NCI-H2107 treated with DMSO at 0.1 percent for 48 hours (cell line): ENCODE results near the gene CYP4B1.
"Not testable (repeated sequence)": the region's sequence is repeated elsewhere in the genome, so short reads cannot be mapped to it uniquely, and the experiment has no call there.

Experiments used
- DNase-seq: peaks from one replicate; lab custom pipeline; 2025; ENCODE audit not compliant: unreplicated experiment; lab: John Stamatoyannopoulos, UW

Gene CYP4B1

GRCh38 chr1:46798810-46799209 lies at the start of gene CYP4B1:
Gene CYP4B1, plus strand, starts transcription at chr1:46799046. Its CDS starts 36 bp downstream, at chr1:46799082.
- DNase-seq, result no peak

DNA sequence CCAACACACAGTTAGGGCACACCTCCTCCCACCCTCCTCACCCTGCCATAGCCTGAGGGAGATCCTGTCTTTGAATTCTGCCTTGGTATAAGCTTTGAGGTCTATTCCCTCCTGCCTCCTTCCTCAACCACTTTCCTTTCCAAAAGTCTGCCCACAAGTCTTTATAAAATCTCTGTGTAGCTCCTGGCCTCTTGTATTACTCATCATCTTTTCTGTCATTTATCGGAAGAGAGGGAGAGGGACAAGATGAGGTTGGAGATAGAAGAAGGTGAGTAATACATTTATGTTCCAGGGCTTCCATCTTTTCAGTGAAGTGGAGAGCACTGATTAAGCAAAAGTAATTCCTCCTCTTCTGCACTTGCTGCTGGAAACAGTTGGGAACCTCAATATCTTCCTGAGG lies 49.4 kb upstream of the CYP4B1 start:
- DNase-seq, result no peak

- no peak for DNase-seq
These were observed 48.9 kb upstream of the CYP4B1 start for GRCh38 chr1:46749921-46750404.

GRCh38 chr1:46753985-46754384 lies 44.9 kb upstream of the CYP4B1 start:
- DNase-seq, result no peak

- not testable (repeated sequence) for DNase-seq
These were observed 44.1 kb upstream of the CYP4B1 start for GRCh38 chr1:46754707-46755106.

GRCh38 chr1:46755121-46755520 lies 43.7 kb upstream of the CYP4B1 start:
- DNase-seq, result no peak

- peak; percentile 97 for DNase-seq
These were observed 41.4 kb upstream of the CYP4B1 start for GRCh38 chr1:46757247-46757955.

DNA sequence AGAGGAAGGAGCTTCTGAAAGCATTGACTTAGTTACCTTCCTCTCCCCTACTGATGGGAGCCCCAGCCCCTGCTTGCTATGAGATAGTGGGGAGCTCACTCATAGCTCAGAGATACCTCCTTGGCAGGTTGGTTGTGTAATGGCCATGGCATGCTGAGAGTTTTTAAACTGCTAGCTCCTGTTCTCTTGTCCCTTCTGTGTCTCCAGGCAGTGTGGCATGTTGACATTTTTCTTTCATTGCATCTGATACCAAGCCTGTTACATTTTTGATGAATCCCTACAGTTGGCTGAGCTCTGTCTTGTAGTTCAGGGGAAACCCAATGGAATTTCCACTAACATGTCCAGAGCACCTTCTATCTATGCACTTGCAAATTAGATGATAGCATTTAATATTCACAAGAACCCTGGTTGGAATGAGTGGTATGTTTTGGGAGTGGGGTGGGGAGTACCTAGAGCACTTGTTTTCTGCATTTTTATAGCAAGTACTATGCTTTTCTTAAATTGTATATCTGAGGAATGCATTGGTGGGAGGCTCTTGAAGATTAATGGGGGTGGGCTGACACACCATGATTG lies 40.8 kb upstream of the CYP4B1 start:
- no peak for DNase-seq

DNA sequence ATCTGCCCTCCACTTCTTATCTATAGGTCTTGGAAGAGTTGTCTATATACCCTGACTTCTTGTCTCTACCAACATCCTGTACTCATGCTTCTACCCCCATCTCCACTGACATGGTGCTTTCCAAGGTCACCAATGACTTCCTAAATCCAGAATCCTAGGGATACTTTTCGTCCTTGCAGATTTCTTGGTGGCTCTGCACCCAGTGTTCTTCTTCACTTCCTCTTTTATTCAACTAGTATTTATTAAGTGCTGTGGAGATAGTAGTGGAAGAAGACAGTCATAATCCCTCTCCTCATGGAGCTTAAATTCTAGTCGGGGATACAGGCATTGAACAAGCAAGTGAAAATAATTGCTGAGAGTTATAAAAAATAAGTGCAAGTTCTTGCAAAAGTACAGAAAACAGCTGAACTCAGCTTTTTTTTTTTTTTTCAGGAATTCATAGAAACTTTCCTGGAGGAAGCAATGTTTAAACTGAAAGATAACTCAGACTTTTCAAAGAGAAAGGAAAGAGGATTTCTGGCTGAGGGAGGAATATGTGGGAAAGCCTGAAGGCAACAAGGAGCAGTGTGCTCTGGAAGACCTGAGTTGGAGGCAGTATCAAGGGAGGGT lies 38.2 kb upstream of the CYP4B1 start:
- DNase-seq, result no peak

- DNase-seq, result no peak
These were observed 37.1 kb upstream of the CYP4B1 start for GRCh38 chr1:46761740-46762139.

DNA sequence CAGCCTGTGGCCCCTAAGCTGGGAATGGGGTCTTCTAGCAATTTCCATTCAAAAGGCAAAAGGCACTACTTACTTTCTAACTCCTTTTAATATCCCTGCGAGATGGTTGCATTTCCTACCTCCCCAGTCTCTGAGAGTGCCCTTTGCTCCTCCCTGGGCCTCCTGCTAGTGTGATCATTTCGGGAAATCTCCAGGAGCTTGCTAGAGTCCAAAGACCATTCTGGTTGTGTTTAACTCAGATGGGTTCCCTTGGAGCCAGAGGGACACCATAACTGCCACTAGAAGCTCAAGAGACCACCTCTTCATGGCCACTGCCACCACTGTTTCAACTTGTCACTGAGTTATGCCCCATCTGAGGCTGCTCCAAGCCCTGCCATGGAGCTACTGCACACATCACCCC lies 34.4 kb upstream of the CYP4B1 start:
- no peak for DNase-seq

DNA sequence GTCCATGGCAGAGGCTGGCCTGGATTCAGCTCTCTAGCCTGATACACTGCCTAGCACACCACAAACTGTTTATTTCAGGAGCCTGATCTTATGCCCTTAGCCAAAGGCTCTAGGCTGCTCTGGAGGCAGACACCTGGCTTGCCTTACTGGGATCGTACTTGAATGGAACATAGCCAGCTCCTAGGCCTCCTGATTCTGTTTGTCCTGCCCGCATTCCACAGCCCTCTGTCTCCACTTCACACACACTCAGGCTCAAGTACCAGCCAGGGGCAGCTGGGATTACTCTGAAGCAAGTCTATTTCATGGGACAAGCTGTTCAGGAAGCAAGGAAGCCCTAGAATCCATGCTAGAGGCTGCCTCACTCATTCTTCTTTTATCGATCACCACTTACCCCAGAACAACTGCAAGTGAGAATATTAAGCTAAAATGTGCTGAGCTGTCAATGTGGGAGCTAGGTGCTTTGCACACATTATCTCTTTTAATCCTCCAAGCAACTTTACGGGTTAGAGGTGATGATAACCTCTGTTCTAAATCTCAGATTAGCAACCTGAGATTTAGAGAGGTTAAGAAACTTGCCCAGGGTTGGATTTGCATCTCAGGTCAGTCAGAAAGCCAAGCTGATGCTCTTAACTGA lies 31.1 kb upstream of the CYP4B1 start:
- peak; percentile 83 for DNase-seq

- no peak for DNase-seq
These were observed 30.4 kb upstream of the CYP4B1 start for GRCh38 chr1:46768445-46768844.

DNA sequence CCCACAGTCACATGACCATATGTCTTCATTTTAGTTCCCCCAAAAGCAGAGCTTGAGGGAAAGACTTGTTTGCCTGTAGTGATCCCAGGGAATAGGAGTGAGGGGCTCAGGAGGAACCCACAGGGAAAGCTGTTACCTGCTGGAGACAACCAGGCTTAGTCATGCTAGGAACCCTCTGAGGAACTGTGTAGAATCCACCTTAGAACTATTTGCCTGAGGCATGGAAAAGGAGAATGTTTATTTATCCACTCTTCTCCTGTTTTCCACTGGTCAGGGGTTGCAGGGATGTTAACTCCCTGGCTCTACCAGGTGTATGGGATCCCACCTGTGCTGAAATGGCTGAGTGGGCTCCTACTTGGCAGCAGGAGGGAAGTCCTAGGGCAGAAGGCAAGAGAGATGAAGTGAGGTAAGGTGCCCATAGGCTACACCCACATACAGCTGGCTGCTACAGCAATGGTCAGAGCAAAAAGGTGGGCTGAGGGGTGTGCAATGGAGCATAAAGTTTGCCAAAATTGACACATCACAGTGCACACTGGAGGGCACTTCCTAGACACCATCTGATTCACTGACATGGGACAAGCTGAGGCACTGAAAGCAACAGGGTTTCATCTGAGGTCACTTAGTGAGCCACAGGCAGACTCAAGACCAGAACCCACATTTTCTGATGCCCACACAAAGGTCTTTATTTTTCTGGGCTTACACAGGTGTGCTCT lies 29.7 kb upstream of the CYP4B1 start:
- no peak for DNase-seq

GRCh38 chr1:46770541-46770940 lies 28.3 kb upstream of the CYP4B1 start:
- DNase-seq, result no peak

- DNase-seq, result no peak
These were observed 26.3 kb upstream of the CYP4B1 start for GRCh38 chr1:46772571-46772970.

GRCh38 chr1:46774297-46774696 lies 24.5 kb upstream of the CYP4B1 start:
- no peak for DNase-seq

DNA sequence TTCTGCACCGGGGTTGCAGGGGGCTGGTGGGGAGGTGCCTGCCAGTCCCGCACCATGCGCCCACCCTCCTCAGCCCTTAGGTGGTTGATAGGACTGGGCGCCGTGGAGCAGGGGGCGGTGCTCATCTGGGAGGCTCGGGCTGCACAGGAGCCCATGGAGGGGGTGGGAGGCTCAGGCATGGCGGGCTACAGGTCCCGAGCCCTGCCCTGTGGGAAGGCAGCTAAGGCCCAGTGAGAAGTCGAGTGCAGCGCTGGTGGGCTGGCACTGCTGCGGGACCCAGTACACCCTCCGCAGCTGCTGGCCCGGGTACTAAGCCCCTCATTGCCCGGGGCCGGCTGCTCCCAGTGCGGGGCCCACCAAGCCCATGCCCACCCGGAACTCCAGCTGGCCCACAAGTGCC lies 20.4 kb upstream of the CYP4B1 start:
- not testable (repeated sequence) for DNase-seq

DNA sequence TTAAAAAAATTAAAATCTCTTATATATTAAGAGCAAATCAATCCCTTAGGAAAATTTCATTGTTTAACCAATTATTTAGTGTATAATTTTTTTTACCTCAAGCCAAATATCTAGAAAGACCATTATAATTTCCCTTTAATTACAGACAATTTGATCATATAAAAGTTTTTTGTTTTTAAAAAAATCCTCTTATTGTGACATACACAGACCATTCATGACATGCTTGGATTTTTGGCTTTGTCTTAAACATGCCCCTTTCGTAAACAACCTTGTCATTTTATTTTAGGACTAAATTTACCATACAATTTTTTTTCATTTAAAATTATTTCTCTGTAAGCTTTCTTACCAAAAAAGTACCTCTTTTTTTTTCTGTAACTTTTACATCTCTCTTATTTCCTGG lies 14.2 kb upstream of the CYP4B1 start:
- no peak for DNase-seq

DNA sequence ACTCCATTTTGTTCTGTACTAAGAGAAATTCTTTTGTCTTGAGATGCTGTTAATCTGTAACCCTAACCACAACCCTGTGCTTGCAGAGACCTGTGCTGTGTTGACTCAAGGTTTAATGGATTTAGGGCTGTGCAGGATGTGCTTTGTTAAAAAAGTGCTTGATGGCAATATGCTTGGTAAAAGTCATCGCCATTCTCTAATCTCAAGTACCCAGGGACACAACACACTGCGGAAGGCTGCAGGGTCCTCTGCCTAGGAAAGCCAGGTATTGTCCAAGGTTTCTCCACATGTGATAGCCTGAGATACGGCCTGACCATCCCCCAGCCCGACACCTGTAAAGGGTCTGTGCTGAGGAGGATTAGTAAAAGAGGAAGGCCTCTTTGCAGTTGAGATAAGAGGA lies 10.2 kb upstream of the CYP4B1 start:
- not testable (repeated sequence) for DNase-seq

GRCh38 chr1:46790446-46791101 lies 8.3 kb upstream of the CYP4B1 start:
- no peak for DNase-seq
